Kidney tubule cell (primary cell): ENCODE results near the gene PIM3.

Experiments used
- DNase-seq: peaks from one replicate; pipeline ENCODE4 v3.0.0-alpha.2; 2018; ENCODE audit warnings: low spot score

Gene PIM3

GRCh38 chr22:49928555-49929210 is 31.9 kb upstream of the PIM3 start:
- DNase-seq: no peak

DNA sequence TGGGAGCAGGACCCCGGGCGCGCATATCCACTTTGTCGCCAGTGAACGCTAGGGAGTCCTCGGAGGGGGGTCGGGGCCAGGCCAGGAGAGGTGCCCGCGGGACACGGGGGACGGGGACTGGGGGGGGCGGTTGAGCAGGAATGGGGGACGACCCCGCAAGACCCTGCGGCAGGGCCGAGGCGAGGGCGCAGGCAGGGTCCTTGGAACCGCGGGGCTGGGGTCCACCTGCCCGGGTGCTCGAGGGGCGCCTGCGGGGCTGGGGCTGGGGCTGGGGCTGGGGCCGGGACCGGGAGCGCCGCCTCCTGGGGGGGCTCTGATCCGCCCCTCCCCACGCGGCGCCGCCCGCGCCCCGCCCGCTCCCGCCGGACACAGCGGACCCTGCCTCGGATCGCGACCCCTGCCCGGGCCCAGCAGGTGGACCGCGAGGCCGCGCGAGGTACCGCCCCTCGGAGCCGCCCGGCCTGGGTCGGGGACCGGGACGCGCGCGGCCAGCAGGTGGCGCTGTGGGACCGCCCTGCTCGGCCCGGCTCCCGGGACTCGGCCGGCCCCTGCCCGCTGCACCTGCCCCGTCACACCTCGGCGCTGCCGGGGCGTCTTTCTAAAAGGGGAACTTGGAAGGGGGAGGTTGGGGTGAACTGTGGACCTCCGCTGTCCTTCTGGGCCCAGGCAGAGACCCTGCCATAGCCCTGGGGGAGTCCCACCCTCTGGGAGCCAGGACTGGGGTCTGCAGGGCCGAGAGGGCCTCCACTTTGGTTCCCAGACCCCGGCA is 31.2 kb upstream of the PIM3 start:
- peak; percentile 48 for DNase-seq

- DNase-seq: no peak
Measured at GRCh38 chr22:49929994-49930575, 30.5 kb upstream of the PIM3 start.

- DNase-seq: peak; percentile 90
Measured at GRCh38 chr22:49930596-49931412, 29.8 kb upstream of the PIM3 start.

- DNase-seq: no peak
Measured at GRCh38 chr22:49933236-49934159, 27.1 kb upstream of the PIM3 start.

- DNase-seq: peak; percentile 70
Measured at GRCh38 chr22:49934160-49934890, 26.2 kb upstream of the PIM3 start.

- DNase-seq: peak; percentile 44
Measured at GRCh38 chr22:49934891-49935557, 25.5 kb upstream of the PIM3 start.

DNA sequence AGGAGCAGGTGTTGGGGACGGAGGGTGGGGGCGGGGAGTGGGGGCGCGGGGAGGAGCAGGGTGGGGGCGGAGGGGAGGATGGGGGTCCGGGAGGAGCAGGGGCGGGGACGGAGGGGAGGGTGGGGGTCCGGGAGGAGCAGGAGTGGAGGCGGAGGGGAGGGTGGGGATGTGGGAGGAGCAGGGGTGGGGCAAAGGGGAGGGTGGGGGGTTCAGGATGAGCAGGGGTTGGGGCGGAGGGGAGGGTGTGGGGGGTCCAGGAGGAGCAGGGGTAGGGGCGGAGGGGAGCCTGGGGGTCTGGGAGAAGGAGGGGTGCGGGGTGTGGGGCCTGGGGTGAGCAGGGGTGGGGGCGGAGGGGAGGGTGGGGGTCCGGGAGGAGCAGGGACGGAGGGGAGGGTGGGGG is 25.0 kb upstream of the PIM3 start:
- DNase-seq: no peak

DNA sequence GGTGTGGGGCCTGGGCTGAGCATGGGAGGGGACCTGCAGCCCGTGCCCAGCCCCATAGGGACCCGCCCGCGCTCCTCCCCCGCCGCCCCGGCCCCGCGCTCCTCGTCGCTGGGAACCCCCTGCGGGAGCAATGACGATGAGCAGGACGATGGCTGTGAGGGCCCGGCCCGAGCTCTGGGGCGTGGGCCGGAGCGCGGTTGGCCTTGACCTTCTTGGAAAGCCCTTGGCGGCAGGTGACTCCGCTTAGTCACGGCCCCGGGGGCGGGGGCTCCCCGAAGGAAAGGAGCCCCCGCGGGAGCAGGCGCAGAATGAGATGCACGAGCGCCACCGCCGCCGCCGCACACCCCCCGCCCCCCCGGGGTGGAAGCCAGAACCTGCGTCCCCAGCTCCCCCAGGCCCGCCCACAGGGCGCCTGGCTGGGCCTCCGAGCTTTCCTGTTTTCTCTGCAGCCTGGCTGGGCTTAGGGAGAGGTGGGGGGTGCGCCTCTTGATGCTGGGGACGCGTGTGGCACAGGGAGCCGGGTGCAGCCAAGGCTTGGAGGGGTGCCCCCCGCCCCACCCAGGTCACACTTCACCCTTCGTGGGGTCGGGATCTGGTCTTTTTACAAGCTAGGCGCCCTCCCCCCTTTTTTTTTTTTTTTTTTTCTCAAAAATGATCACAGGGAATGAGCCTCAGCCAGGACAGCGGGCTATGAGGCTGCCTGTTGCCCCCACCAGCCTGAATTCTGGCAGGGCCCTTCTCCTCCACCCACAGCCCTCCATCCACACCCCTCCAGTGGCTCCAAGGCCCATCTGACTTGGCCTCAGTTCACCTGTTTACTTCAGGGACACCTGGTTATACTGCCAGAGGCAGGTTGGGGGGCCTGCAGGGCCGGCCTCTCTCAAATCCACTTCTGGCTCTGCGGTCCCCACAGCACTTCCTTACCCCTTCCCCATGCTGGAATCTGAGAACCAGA is 24.3 kb upstream of the PIM3 start:
- DNase-seq: peak; percentile 93

DNA sequence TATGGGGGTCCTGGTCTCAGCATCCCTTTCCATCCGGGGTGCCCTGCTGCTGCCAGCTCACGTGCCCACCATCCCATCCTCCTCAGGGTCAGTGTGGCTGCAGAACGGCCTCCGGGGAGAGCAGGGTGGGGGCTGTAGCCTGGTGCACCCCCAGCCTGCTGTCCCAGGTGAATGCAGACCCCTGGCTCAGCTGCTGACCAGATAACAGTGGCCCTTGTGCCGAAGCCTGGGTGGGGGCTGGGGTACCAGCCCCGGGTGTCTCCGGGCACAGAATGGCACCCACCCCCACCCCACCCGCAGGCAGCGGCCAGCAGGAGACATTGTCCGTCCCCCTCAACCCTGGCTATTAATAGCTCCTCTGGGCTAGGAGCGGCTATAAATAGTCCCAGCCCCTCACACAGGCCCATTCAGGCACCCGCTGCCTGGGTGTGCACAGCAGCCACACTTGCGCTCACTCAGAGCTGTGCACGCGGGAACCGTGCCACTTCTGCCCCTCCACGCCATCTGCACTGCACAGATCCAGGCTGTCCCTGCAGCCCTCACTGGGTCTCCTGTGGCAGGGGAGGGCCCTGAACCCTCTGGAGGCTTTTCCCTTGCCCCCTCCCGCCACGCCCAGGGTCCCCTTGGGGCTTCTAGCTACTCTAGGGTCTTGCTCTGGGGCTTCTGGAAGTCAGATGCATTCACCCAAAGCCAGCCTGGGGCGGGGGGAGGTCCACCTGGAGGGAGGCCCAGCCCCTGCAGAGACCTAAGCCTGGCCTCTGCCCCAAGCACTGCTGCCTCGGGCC is 23.4 kb upstream of the PIM3 start:
- no peak for DNase-seq

DNA sequence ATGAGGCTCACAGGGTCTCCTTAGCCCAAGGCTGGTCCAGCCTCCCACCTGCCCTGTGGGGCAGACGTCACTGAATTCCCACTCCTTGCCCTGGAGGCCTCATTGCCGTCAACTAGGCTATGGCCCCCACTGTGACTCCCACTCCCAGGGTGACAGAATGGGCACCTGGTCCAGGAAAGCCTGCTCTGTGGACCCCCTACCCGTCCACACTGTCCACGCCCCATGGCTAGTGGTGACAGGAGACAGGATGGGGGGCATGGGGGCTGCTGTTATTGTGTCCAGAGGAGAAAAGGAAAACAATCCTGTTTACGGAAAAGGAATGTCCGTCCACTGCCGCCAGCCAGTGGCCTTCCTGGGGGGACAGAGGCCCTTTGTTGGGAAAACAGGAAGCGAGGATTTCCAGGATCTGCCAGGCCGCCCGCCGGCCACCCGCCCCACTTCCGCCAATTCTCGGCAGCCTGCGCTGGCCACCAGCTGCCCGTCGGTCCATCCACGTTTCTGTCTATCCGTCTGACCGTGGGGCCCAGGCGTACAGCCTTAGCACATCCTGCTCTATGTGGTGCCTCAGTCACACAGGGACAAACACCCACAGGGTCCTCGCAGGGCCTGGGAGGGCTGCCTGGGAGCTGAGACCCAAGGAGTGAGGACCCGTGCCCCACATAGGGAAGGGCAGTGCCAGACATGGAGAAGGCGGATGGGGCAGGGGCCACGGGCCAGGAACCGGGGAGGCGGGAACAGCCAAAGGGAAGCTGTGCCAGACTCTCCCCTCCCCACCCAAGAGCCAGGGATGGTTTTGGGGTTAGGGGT is 22.6 kb upstream of the PIM3 start:
- DNase-seq: no peak

DNA sequence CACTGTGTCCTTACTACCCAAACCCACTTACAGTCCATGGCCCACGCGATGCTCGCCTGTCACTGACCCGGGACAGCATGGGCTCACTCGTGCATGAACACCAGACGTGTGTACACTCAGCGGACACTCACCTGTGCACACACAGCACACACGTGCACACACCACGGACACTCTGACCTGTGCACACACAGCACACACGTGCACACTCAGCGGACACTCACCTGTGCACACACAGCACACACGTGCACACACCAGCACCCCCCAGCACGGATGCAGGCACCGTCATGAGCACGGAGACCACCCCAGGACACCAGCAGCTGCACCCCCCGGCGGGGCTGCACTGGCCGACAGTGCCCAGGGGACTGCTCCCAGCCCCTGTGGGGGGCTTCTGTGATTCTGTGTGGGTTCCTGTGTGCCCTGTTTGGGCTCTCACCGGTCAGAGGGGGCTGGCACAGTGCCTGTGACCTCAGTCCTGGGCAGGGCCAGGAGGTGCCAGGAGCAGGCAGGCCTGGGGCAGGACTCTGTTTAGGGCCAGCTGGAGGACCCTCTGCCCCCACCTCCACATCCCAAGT is 21.9 kb upstream of the PIM3 start:
- no peak for DNase-seq

- no peak for DNase-seq
Measured at GRCh38 chr22:49941507-49942316, 18.9 kb upstream of the PIM3 start.

- DNase-seq: no peak
Measured at GRCh38 chr22:49942565-49943404, 17.8 kb upstream of the PIM3 start.

DNA sequence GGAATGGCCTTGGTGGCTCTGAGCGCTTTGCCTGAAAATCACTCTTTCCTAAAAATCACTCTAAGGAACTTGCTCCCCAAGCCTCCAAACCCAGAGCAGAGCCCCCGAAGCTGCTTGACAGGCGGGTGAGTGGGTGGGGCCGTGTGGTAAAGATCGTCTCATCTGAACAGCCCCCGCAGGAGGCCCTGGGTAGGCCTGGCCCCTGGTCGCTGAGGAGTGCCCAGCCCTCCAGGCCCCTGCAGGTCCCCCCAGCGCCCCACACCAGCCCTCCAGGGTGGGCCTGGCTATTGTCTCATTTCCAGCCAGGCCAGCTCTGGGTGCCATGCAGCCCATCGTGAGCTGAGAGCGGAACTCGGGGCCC is 17.2 kb upstream of the PIM3 start:
- no peak for DNase-seq
